Activated CD8-positive, alpha-beta memory T cell treated with anti-CD3 and anti-CD28 coated beads for 36 hours (primary cell): ENCODE measurements around the gene CLIP4. TPM values are rescaled to one million over a fixed set of nuclear protein-coding genes. Genes with fewer than 3 reads are reported as not detected.

ENCODE experiments used
- CTCF ChIA-PET: fragments of 350-600 bp; sonication (Branson Sonifier 250); formaldehyde crosslinking; loops from one replicate; lab custom pipeline; 2021; ENCODE audit warnings: antibody characterized with exemption; lab: Charles Lee
- POLR2A ChIA-PET: fragments of 350-600 bp; sonication (Branson Sonifier 250); formaldehyde crosslinking; loops from one replicate; lab custom pipeline; 2021; ENCODE audit warnings: antibody characterized with exemption; lab: Charles Lee
- total RNA-seq, 2 experiments: library from RNA; stranded (reverse); gene quantifications; one replicate each; pipeline ENCODE4 v1.2.3, GENCODE V29; 2021

CLIP4 gene
- total RNA-seq, 2 experiments from 2014 or later: 18.5 to 21.5 TPM

GRCh38 chr2:29227935-29228675 lies 112.9 kb downstream of the CLIP4 start:
- ChIA-PET POLR2A (no interaction called here), CTCF (no interaction called here)

- ChIA-PET CTCF (no interaction called here), POLR2A (no interaction called here)
These were observed 113.7 kb downstream of the CLIP4 start for GRCh38 chr2:29228947-29229346.

GRCh38 chr2:29229640-29230039 lies 114.4 kb downstream of the CLIP4 start:
- CTCF ChIA-PET: no interaction called here

GRCh38 chr2:29232041-29232440 lies 116.8 kb downstream of the CLIP4 start:
- ChIA-PET CTCF (no interaction called here), POLR2A (no interaction called here)

More at GRCh38 chr2:29229640-29230039, 114.4 kb downstream of the CLIP4 start:
- POLR2A ChIA-PET: no interaction called here

- CTCF ChIA-PET: no interaction called here
- POLR2A ChIA-PET: no interaction called here
These were observed 118.2 kb downstream of the CLIP4 start for GRCh38 chr2:29233428-29233827.

- ChIA-PET CTCF (no interaction called here), POLR2A (no interaction called here)
These were observed 120.2 kb downstream of the CLIP4 start for GRCh38 chr2:29235411-29235810.

- ChIA-PET POLR2A (no interaction called here), CTCF (no interaction called here)
These were observed 120.9 kb downstream of the CLIP4 start for GRCh38 chr2:29236074-29236473.

GRCh38 chr2:29238497-29238896 lies 123.3 kb downstream of the CLIP4 start:
- POLR2A ChIA-PET: no interaction called here
- CTCF ChIA-PET: no interaction called here

Other genes with a start within 250 kb of the CLIP4 start
- 10 to 100 TPM; 19.0 to 19.6 TPM for gene TRMT61B, start 245.1 kb upstream of the CLIP4 start, total RNA-seq
- 100 to 1,000 TPM; 175 to 178 TPM for gene WDR43, start 220.7 kb upstream of the CLIP4 start, total RNA-seq
- 1 to 10 TPM; 5.7 to 6.4 TPM for gene TOGARAM2, start 134.1 kb upstream of the CLIP4 start, total RNA-seq
- not detected for gene PCARE, start 40.9 kb upstream of the CLIP4 start, total RNA-seq